GM12875 (cell line): ENCODE measurements around the gene PRKG2.

Experiments
- H3K4me3 ChIP-seq: one replicate; pipeline ENCODE4 v1.5.1; 2011; ENCODE audit warnings: low read depth, low read length, control low read depth
- CTCF ChIP-seq: IDR thresholded peaks from 2 replicates; pipeline ENCODE4 v1.5.1; 2011; ENCODE audit warnings: low read depth, mild to moderate bottlenecking, control low read depth, inconsistent platforms, low read length, moderate library complexity, borderline replicate concordance; ENCODE audit not compliant: insufficient read depth

PRKG2 gene

GRCh38 chr4:81152839-81153713 lies 61.9 kb downstream of the PRKG2 start:
- TF ChIP-seq CTCF, result no peak
- peak overlapping the region; percentile 48 for H3K4me3 ChIP-seq

DNA sequence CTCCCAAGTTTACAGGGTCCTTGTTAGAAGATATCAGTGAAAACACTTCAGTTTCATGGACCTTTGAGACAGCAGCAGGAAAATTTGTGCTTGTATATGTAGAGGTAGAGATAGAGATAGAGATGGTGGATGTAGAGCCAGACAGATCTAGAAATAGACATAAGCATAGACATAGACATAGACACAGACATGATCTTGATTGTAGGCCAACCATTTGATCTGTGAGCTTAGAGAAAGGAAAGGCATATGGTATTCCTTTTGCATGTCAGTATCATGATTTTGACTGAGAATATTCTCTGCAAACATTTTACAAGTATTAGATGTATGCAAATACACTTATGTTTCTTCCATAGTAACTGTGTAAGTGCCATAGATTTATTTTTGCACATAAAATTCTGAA lies 65.0 kb downstream of the PRKG2 start:
- TF ChIP-seq CTCF, result no peak
- no peak overlapping the region for H3K4me3 ChIP-seq

- no peak for TF ChIP-seq CTCF
- no peak overlapping the region for H3K4me3 ChIP-seq
Observed at GRCh38 chr4:81148576-81148975, 66.4 kb downstream of the PRKG2 start.

- TF ChIP-seq CTCF, result no peak
Observed at GRCh38 chr4:81146466-81146865, 68.6 kb downstream of the PRKG2 start.

DNA sequence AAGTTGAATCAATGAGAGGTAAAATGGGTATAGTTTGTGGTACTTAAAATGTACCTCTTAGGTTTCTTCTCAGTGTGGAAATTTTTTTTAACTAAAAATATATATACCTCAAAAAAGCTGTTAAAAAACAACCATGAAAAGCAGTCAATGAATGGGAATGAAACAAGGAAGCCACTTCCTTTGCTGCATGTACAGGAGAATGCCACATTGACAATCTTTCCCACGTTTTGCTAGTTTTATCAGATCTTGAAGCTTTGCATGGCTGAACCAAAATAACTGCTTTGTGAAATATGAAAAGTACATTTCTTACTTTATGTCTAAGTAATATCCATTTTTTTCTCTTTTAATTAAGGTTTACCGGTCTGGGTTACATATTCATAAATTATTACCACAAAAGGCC lies 71.8 kb downstream of the PRKG2 start:
- no peak overlapping the region for H3K4me3 ChIP-seq
- TF ChIP-seq CTCF, result no peak

More at GRCh38 chr4:81146466-81146865, 68.6 kb downstream of the PRKG2 start:
- no peak overlapping the region for H3K4me3 ChIP-seq

GRCh38 chr4:81142744-81143143 lies 72.3 kb downstream of the PRKG2 start:
- no peak overlapping the region for H3K4me3 ChIP-seq
- TF ChIP-seq CTCF, result no peak

- TF ChIP-seq CTCF, result no peak
- no peak overlapping the region for H3K4me3 ChIP-seq
Observed at GRCh38 chr4:81137894-81138293, 77.1 kb downstream of the PRKG2 start.
